HepG2 (cell line): Measurements from ENCODE around the gene TP73.

Experiments
- CREM ChIP-seq, 2 experiments: sonication (generic) in 1 of 2; formaldehyde crosslinking in 1 of 2; IDR thresholded peaks; 2 replicates each; pipeline versions ENCODE4 v1.4.0 to v1.6.1; 2016 to 2020; ENCODE audit warnings: antibody characterized with exemption in 1 of 2, mild to moderate bottlenecking in 1 of 2, missing genetic modification reagents in 1 of 2
- CTCF ChIP-seq: sonication (generic); formaldehyde crosslinking; IDR thresholded peaks from 2 replicates; pipeline ENCODE4 v1.5.0; 2020; ENCODE audit warnings: mild to moderate bottlenecking, missing genetic modification reagents, moderate library complexity
- KDM1A ChIP-seq: IDR thresholded peaks from 2 replicates; pipeline ENCODE4 v1.6.1; 2016; ENCODE audit warnings: missing compliant biosample characterization
- POLR2AphosphoS5 ChIP-seq: IDR thresholded peaks from 2 replicates; pipeline ENCODE4 v1.6.1; 2012; ENCODE audit warnings: low read depth, low read length
- UBTF ChIP-seq: sonication (generic); formaldehyde crosslinking; IDR thresholded peaks from 2 replicates; pipeline ENCODE4 v1.4.0; 2020; ENCODE audit warnings: mild to moderate bottlenecking, missing genetic modification reagents
- XBP1 ChIP-seq: sonication (generic); formaldehyde crosslinking; IDR thresholded peaks from 2 replicates; pipeline ENCODE4 v1.5.0; 2020; ENCODE audit warnings: missing genetic modification reagents
- ZBTB7A ChIP-seq: sonication (generic); formaldehyde crosslinking; IDR thresholded peaks from 2 replicates; pipeline ENCODE4 v1.8.0; 2022; ENCODE audit warnings: mild to moderate bottlenecking, missing genetic modification reagents
- ZFP1 ChIP-seq: IDR thresholded peaks from 2 replicates; pipeline ENCODE4 v1.6.1; 2016
- ZNF280D ChIP-seq: sonication (generic); formaldehyde crosslinking; IDR thresholded peaks from 2 replicates; pipeline ENCODE4 v1.5.1; 2020; ENCODE audit warnings: mild to moderate bottlenecking, missing genetic modification reagents
- ZSCAN30 ChIP-seq: sonication (generic); formaldehyde crosslinking; IDR thresholded peaks from 2 replicates; pipeline ENCODE4 v1.5.0; 2020; ENCODE audit warnings: mild to moderate bottlenecking, missing genetic modification reagents

- no peak for TF ChIP-seq KDM1A (CRISPR knock-in tag)
- no peak for TF ChIP-seq ZFP1 (CRISPR knock-in tag)
- TF ChIP-seq ZSCAN30 (CRISPR knock-in tag): no peak
- no peak for TF ChIP-seq XBP1 (CRISPR knock-in tag)
- TF ChIP-seq CREM (IDR thresholded peaks at IDR 0.05): no peak
- TF ChIP-seq CREM (CRISPR knock-in tag; IDR thresholded peaks at IDR 0.05): no peak
- TF ChIP-seq ZNF280D (CRISPR knock-in tag): no peak
- no peak for TF ChIP-seq ZBTB7A
- no peak for TF ChIP-seq UBTF (CRISPR knock-in tag)
- no peak for TF ChIP-seq CTCF (CRISPR knock-in tag)
- no peak for TF ChIP-seq POLR2AphosphoS5
Measured at GRCh38 chr1:3746389-3746829, 94.1 kb downstream of the TP73 start.
